Upper lobe of right lung (tissue), 1 donor: ENCODE measurements around the gene CACHD1. TPM values are rescaled to one million over a fixed set of nuclear protein-coding genes. Genes with fewer than 3 reads are reported as not detected.
A peak's percentile ranks its signal among the peaks of the same experiment; 100 is the strongest.

ENCODE experiments used
- ATAC-seq: fragments of 200-7000 bp; cut with Tn5 transposase; one replicate; pipeline ENCODE4 v1.9.1; 2020; ENCODE audit warnings: mild to moderate bottlenecking, moderate library complexity
- DNase-seq: peaks from one replicate; pipeline ENCODE4 v3.0.0-alpha.2; 2020
- H3K27ac ChIP-seq: fragments of 200-600 bp; one replicate; pipeline ENCODE4 v1.8.0; 2022
- H3K27me3 ChIP-seq: fragments of 200-600 bp; one replicate; pipeline ENCODE4 v1.8.0; 2022; ENCODE audit warnings: mild to moderate bottlenecking
- H3K36me3 ChIP-seq: fragments of 200-600 bp; one replicate; pipeline ENCODE4 v1.8.0; 2022
- H3K4me1 ChIP-seq: fragments of 200-600 bp; one replicate; pipeline ENCODE4 v1.8.0; 2022
- H3K4me3 ChIP-seq: fragments of 200-600 bp; one replicate; pipeline ENCODE4 v1.8.0; 2022; ENCODE audit warnings: mild to moderate bottlenecking
- H3K9me3 ChIP-seq: fragments of 200-600 bp; one replicate; pipeline ENCODE4 v1.8.0; 2022
- CTCF ChIP-seq: fragments of 200-600 bp; IDR thresholded peaks from one replicate; pipeline ENCODE4 v1.8.0; 2022; ENCODE audit warnings: antibody characterized with exemption
- intact Hi-C: fragments of 100-400 bp; cut with DNase I; formaldehyde crosslinking; loops from one replicate; pipeline ENCODE4 v1.11.0; 2022
- total RNA-seq: library from RNA; stranded (reverse); fragmentation: NEBNext Ultra II Directional; extraction: Animal tissue kit (Norgen Biotek cat#: 25700); gene quantifications from one replicate; pipeline ENCODE4 v1.2.1, GENCODE V29; 2021
- donor health status: DM: no; HTN: yes; CAD: no; lungs with severe emphysema.

CACHD1 gene
- total RNA-seq, 1 donor from 2014 or later, result 31.8 TPM

DNA sequence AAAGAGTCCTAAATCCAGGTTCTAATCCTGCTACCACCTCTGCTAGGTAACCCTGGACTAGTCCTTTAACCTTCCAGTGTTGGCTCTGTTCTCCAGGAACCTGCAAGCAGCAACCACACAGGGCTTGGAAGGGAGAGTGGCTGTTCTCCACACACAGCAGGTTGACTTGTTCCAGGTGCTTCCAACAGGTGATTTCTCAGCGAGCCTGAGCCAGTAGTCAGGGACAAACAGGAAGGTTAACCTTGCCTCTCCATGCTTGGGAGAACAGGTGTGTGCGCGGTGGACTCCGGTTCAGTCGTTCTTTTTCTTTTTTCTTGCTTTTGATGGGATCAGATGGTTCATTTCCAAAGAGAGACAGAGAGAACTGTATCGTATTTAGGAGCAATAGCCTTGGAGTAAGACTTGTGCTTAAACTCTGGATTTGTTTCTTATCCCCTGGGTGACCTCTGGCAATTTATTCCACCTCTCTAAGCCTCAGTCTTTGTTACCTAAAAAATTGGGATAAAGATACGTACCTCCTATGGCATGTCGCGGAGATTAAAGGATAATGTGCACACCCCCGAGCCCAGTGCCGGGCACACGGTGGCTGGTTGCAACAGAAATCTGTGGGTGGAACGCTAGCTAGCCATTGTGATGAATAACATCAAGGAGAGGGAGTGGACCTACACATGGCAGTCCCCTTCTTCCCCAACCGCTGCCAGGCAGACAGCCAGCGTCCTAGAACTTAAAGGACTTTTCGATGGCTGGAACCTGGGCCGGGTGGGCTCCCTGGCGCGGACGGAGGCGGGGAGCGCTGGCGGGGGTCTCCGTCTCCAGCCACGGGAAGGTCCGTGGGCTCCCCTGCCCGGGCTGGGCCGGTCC is 583 bp upstream of the CACHD1 start:
- no peaks in the 10 kb centered on the region for H3K9me3 ChIP-seq
- DNase-seq (no peak), ATAC-seq (peak; percentile 8)
- peaks cover 7% of the 10 kb centered on the region for H3K27me3 ChIP-seq
- peaks cover 8% of the 10 kb centered on the region for H3K4me1 ChIP-seq
- H3K4me3 ChIP-seq, result peak overlapping the region; percentile 68
- intact Hi-C loops, result no loop called here
- peak overlapping the region; percentile 59 for H3K27ac ChIP-seq
- H3K36me3 ChIP-seq, result no peaks in the 10 kb centered on the region
- TF ChIP-seq CTCF, result no peak

GRCh38 chr1:64470665-64471217 is 812 bp downstream of the CACHD1 start:
- peak; percentile 68 for DNase-seq
- H3K36me3 ChIP-seq, result no peaks in the 10 kb centered on the region
- peak overlapping the region; percentile 59 for H3K27ac ChIP-seq
- TF ChIP-seq CTCF, result no peak
- no peaks in the 10 kb centered on the region for H3K9me3 ChIP-seq
- H3K4me3 ChIP-seq, result peak overlapping the region; percentile 68
- intact Hi-C loops, result no loop called here
- peak; percentile 47 for ATAC-seq
- peaks cover 7% of the 10 kb centered on the region for H3K27me3 ChIP-seq
- H3K4me1 ChIP-seq, result peaks cover 15% of the 10 kb centered on the region

GRCh38 chr1:64471218-64472039 is 1.5 kb downstream of the CACHD1 start:
- H3K4me1 ChIP-seq, result peaks cover 22% of the 10 kb centered on the region
- intact Hi-C loops, result no loop called here

DNA sequence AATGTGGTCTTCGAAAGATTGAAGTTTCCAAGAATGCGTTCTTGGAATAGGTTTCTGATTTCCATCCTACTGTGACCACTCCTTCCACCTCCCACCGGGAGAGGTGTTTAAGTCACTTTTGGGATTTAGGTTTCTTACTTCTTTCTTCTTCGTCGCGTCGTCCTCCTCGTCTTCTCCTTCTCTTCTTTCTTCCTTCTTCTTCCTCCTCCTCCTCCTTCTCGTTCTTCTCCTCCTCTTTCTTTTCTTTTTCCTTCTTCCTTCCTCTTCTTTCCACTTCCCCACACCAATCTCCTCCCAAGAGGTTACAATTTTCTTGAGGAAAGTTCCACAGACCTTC is 2.1 kb downstream of the CACHD1 start:
- Histone ChIP-seq H3K4me3 (peak overlapping the region; percentile 68), H3K9me3 (no peaks in the 10 kb centered on the region), H3K27ac (peak overlapping the region; percentile 59), H3K4me1 (peaks cover 28% of the 10 kb centered on the region), H3K36me3 (no peaks in the 10 kb centered on the region), H3K27me3 (peaks cover 7% of the 10 kb centered on the region)
- no peak for TF ChIP-seq CTCF
- intact Hi-C loops, result no loop called here
- no peak for DNase-seq
- no peak for ATAC-seq

More at GRCh38 chr1:64471218-64472039, 1.5 kb downstream of the CACHD1 start:
- no peaks in the 10 kb centered on the region for H3K9me3 ChIP-seq
- ATAC-seq, result peak; percentile 64
- peak; percentile 80 for DNase-seq
- peak overlapping the region; percentile 59 for H3K27ac ChIP-seq
- no peaks in the 10 kb centered on the region for H3K36me3 ChIP-seq
- TF ChIP-seq CTCF, result no peak
- peaks cover 7% of the 10 kb centered on the region for H3K27me3 ChIP-seq
- peak overlapping the region; percentile 68 for H3K4me3 ChIP-seq

DNA sequence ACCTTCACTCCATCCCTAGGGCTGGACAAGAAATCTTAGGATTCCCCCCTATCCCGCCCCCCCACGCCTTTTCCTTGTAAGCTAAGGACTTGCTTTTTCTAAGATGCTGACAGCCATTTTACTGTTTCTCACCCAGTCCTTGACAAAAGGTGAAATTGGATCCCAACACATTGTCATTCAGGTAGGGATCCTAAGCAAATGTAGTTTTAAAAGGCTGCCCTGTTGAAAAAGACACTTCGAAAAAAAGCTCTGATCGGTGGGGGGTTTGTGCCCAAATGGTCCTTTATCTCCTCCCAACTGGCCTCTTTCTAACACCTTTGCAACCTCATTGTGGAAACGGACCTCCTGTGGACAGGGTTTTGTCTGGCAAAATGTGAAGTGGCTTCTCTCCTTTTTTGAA is 2.9 kb downstream of the CACHD1 start:
- TF ChIP-seq CTCF, result no peak
- no peak overlapping the region for H3K27ac ChIP-seq
- H3K9me3 ChIP-seq, result no peaks in the 10 kb centered on the region
- peaks cover 7% of the 10 kb centered on the region for H3K27me3 ChIP-seq
- no peak for DNase-seq
- peak overlapping the region; percentile 68 for H3K4me3 ChIP-seq
- peaks cover 33% of the 10 kb centered on the region for H3K4me1 ChIP-seq
- intact Hi-C loops, result no loop called here
- no peaks in the 10 kb centered on the region for H3K36me3 ChIP-seq
- ATAC-seq, result no peak
